ENCODE measurements around the gene TMEM196. TPM values are rescaled to one million over a fixed set of nuclear protein-coding genes. Genes with fewer than 3 reads are reported as not detected.

TMEM196 gene
- total RNA-seq, 1 experiment from 2014 or later: not detected

- H3K4me2 ChIP-seq (ENCODE audit: low read length): no peak overlapping the region
- ATAC-seq: 0 out of 2 replicates have a peak, but pooled peaks have one; percentile 46
- H3K9me3 ChIP-seq (ENCODE audit: control insufficient read depth in 1 of 2, insufficient read depth in 1 of 2, low read depth in 1 of 2, low read length in 2 of 2): no peaks in the 10 kb centered on the region
- ChIA-PET POLR2A (interaction anchor here (0.7 kb wide), 1 partner anchor 417 kb away, joined by 3 read pairs; no protein-coding TSS in a partner anchor), RAD21 (ENCODE audit: low non-redundant PET in 1 of 2, low total read pairs in 2 of 2, uncharacterized antibody in 2 of 2, unreplicated experiment in 2 of 2) (interaction anchor here (0.5 to 1.4 kb wide), 2 partner anchors 417 to 418 kb away, joined by 3 to 6 read pairs; no protein-coding TSS in a partner anchor), CTCF (interaction anchor here (0.6 to 2.6 kb wide), 12 partner anchors 11 to 844 kb away, joined by 3 to 12 read pairs (median 4); partner anchors contain the start of gene MACC1)
- TF ChIP-seq YY1 (IDR thresholded peaks at IDR 0.05; ENCODE audit: extremely low read depth, insufficient replicate concordance, low read depth, low read length): no peak
- peak; percentile 80 for TF ChIP-seq RAD21 (IDR thresholded peaks at IDR 0.05; ENCODE audit: low read depth)
- TF ChIP-seq CTCF (IDR thresholded peaks at IDR 0.05 in 2 of 3, conservative IDR thresholded peaks at IDR 0.05 in 1 of 3; ENCODE audit: borderline replicate concordance in 1 of 3, insufficient read depth in 1 of 3, low read depth in 2 of 3, low read length in 2 of 3): peak; percentile 58 to 80 (median 65)
- no peaks in the 10 kb centered on the region for H3K4me1 ChIP-seq (ENCODE audit: control insufficient read depth in 1 of 2, insufficient read depth in 2 of 2, low read length in 2 of 2)
- H3K4me3 ChIP-seq (replicated peaks in 1 of 2; ENCODE audit: low read depth in 1 of 2, low read length in 2 of 2): no peak overlapping the region
- H3K9me2 ChIP-seq (ENCODE audit: insufficient read depth): no peaks in the 10 kb centered on the region
- intact Hi-C loops (cut with micrococcal nuclease): loop anchor here (2.0 to 10.0 kb wide), 2 partner anchors 220 to 418 kb away; no protein-coding TSS in a partner anchor
- H4K20me1 ChIP-seq (ENCODE audit: insufficient read depth): no peaks in the 10 kb centered on the region
- H3K36me3 ChIP-seq (ENCODE audit: control insufficient read depth in 1 of 2, insufficient read depth in 2 of 2, low read length in 2 of 2): no peaks in the 10 kb centered on the region
- H2AFZ ChIP-seq (ENCODE audit: low read depth, low read length, poor library complexity, severe bottlenecking): peak overlapping the region; percentile 47
- H3K9ac ChIP-seq (ENCODE audit: low read length): no peak overlapping the region
- no peaks in the 10 kb centered on the region for H3K79me2 ChIP-seq (ENCODE audit: insufficient read depth, low read length)
- DNase-seq (ENCODE audit: low read depth, low spot score): peak; percentile 51
- H3K27ac ChIP-seq (ENCODE audit: low read depth, low read length): no peak overlapping the region
- H3K27me3 ChIP-seq (ENCODE audit: insufficient read depth, low read length): no peaks in the 10 kb centered on the region
- BruUV-seq (replicated peaks): no TSS peak
These were observed 18.8 kb downstream of the TMEM196 start for GRCh38 chr7:19754521-19755116.

- Histone ChIP-seq H3K27me3 (ENCODE audit: insufficient read depth, low read length) (no peaks in the 10 kb centered on the region), H2AFZ (ENCODE audit: low read depth, low read length, poor library complexity, severe bottlenecking) (no peak overlapping the region), H3K9me2 (ENCODE audit: insufficient read depth) (no peaks in the 10 kb centered on the region), H3K4me1 (ENCODE audit: control insufficient read depth in 1 of 2, insufficient read depth in 2 of 2, low read length in 2 of 2) (no peaks in the 10 kb centered on the region), H4K20me1 (ENCODE audit: insufficient read depth) (no peaks in the 10 kb centered on the region), H3K79me2 (ENCODE audit: insufficient read depth, low read length) (no peaks in the 10 kb centered on the region), H3K4me3 (replicated peaks in 1 of 2; ENCODE audit: low read depth in 1 of 2, low read length in 2 of 2) (no peak overlapping the region), H3K9ac (ENCODE audit: low read length) (no peak overlapping the region), H3K27ac (ENCODE audit: low read depth, low read length) (no peak overlapping the region), H3K36me3 (ENCODE audit: control insufficient read depth in 1 of 2, insufficient read depth in 2 of 2, low read length in 2 of 2) (no peaks in the 10 kb centered on the region), H3K9me3 (ENCODE audit: control insufficient read depth in 1 of 2, insufficient read depth in 1 of 2, low read depth in 1 of 2, low read length in 2 of 2) (no peaks in the 10 kb centered on the region), H3K4me2 (ENCODE audit: low read length) (no peak overlapping the region)
- ATAC-seq (no peak), DNase-seq (ENCODE audit: low read depth, low spot score) (no peak)
- no TSS peak for BruUV-seq (replicated peaks)
- intact Hi-C loops (cut with micrococcal nuclease): loop anchor here (10.0 kb wide), 1 partner anchor 223 kb away; no protein-coding TSS in a partner anchor
- CTCF ChIA-PET: interaction anchor here (1.3 kb wide), 1 partner anchor 846 kb away, joined by 5 read pairs; no protein-coding TSS in a partner anchor
- POLR2A ChIA-PET: no interaction called here
- RAD21 ChIA-PET (ENCODE audit: low non-redundant PET in 1 of 2, low total read pairs in 2 of 2, uncharacterized antibody in 2 of 2, unreplicated experiment in 2 of 2): no interaction called here
- TF ChIP-seq POLR2AphosphoS5 (IDR thresholded peaks at IDR 0.05; ENCODE audit: low read depth, low read length) (no peak), ZNF274 (IDR thresholded peaks at IDR 0.05; ENCODE audit: low read depth, low read length) (no peak), ZBTB33 (IDR thresholded peaks at IDR 0.05; ENCODE audit: extremely low read depth, insufficient replicate concordance, low read length) (no peak), EZH2phosphoT487 (IDR thresholded peaks at IDR 0.05; ENCODE audit: borderline replicate concordance) (no peak), EGR1 (IDR thresholded peaks at IDR 0.05; ENCODE audit: low read depth) (no peak), CEBPB (IDR thresholded peaks at IDR 0.05; ENCODE audit: low read depth) (no peak), REST (IDR thresholded peaks at IDR 0.05; ENCODE audit: low read depth) (no peak)
These were observed 21.4 kb downstream of the TMEM196 start for GRCh38 chr7:19752020-19752419.

Data from HCT116 (cell line).